ENCODE measurements around the gene TEDC2. TPM values are rescaled to one million over a fixed set of nuclear protein-coding genes. Genes with fewer than 3 reads are reported as not detected.

The TEDC2 gene
- total and polyA plus RNA-seq, 9 of the 15 experiments (the other 6 are each of a cell fraction or from before 2014, with no cell fraction given), result 0.75 to 57.0 (median 17.6) TPM

- no peak for TF ChIP-seq CHAMP1 (IDR thresholded peaks at IDR 0.05)
- TF ChIP-seq ZMIZ1 (IDR thresholded peaks at IDR 0.05; ENCODE audit: low read depth in 2 of 2, low read length in 2 of 2), result no peak
- no peak for TF ChIP-seq AFF1 (IDR thresholded peaks at IDR 0.05; ENCODE audit: low read depth in 1 of 2, partially characterized antibody in 2 of 2)
- TF ChIP-seq CREB5 (CRISPR knock-in tag; IDR thresholded peaks at IDR 0.05), result no peak
- peak; percentile 66; the same call in 1 of the 2 replicates for TF ChIP-seq RB1 (IDR thresholded peaks at IDR 0.05; ENCODE audit: low read depth)
- peak; percentile 87 for TF ChIP-seq SIN3B (IDR thresholded peaks at IDR 0.05; ENCODE audit: low read depth)
- no peak for TF ChIP-seq BDP1 (IDR thresholded peaks at IDR 0.05; ENCODE audit: insufficient read depth, insufficient read length)
- TF ChIP-seq MAZ (CRISPR knock-in tag; conservative IDR thresholded peaks at IDR 0.05 in 1 of 2, IDR thresholded peaks at IDR 0.05 in 1 of 2), result peak; percentile 50 to 72; a peak in 1 of 4 replicates
These were observed at the start of gene TEDC2 (continued) for GRCh38 chr16:2459647-2460390.

Data from K562 (cell line).